NCI-H748 treated with DMSO at 0.1 percent for 48 hours (cell line): ENCODE data around the gene TAF7.
"Not testable (repeated sequence)": the region's sequence is repeated elsewhere in the genome, so short reads cannot be mapped to it uniquely, and the experiment has no call there.

ENCODE experiments used
- DNase-seq: peaks from one replicate; lab custom pipeline; 2025; lab: John Stamatoyannopoulos, UW

Gene TAF7

GRCh38 chr5:141338538-141339306, 18.1 kb upstream of the TAF7 start, which contains the start of gene PCDHGA2:
Gene PCDHGA2 (plus strand): TSS chr5:141338760.
- no peak for DNase-seq

DNA sequence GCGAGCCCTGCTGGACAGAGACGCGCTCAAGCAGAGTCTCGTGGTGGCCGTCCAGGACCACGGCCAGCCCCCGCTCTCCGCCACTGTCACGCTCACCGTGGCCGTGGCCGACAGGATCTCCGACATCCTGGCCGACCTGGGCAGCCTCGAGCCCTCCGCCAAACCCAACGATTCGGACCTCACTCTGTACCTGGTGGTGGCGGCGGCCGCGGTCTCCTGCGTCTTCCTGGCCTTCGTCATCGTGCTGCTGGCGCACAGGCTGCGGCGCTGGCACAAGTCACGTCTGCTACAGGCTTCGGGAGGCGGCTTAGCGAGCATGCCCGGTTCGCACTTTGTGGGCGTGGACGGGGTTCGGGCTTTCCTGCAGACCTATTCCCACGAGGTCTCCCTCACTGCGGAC, 12.0 kb upstream of the TAF7 start:
- DNase-seq: not testable (repeated sequence)

GRCh38 chr5:141330299-141331080, 9.9 kb upstream of the TAF7 start, which contains the start of gene PCDHGA1:
Gene PCDHGA1 (plus strand): TSS chr5:141330514.
- DNase-seq: no peak

- no peak for DNase-seq
Observed at GRCh38 chr5:141328231-141328630, 7.6 kb upstream of the TAF7 start.

- DNase-seq: peak; percentile 86
Observed at GRCh38 chr5:141326088-141326854, 5.7 kb upstream of the TAF7 start.

DNA sequence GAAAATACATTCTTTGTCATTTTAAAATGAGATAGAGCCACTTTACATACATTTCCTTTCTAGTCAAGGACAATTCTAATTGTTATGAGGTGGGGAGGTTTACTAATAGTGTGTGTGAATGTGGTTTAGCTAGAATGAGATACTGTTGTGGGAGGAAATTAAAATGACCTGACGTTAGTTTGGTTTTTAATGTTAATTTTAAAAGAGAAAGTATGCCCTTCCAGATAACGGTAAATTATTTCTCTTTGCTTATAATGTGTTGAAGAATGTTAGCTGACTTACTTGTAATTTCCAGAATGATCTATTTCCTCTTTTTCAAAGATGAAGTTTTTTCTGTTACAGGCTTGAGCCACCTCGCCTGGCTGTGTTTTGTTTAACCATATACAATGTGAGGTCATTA, 1.7 kb upstream of the TAF7 start:
- no peak for DNase-seq

DNA sequence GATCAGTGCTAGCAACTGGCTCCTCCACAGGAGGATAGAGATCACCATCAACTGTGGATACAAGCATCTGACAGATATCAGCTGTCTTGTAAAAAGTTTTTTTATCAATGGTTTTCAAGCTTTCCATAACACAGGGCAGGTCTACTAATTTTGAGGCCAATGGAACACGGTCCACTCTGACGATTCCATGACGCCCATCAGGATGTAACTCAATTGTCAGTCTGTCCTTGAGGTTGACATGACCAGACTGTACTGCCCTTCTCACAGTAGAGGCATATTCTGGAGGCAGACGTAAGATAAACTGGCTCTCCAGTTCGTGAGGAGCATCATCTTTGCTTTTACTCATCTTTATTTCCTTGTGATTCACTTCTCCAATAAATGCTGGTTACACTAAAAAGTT, 885 bp downstream of the TAF7 start:
- DNase-seq: no peak

DNA sequence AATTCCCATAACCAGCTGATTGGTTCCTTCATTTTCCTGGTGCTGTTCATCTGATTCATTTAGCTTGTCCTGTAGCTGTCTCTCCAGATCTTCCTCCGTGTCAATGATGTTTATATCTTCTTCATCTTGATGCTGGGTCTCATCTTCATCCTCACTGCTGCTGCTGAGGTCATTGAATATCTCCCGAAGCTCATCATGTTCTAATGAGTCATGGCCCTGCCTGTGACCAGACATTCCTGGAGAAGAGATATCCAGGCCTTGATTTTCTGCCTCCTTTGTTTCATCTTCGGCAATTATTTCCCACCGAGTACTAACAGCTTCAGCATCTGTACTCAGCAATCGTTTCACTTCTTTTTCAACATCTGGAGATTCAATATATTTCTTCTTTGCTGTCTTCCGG, 1.4 kb downstream of the TAF7 start:
- DNase-seq: no peak

DNA sequence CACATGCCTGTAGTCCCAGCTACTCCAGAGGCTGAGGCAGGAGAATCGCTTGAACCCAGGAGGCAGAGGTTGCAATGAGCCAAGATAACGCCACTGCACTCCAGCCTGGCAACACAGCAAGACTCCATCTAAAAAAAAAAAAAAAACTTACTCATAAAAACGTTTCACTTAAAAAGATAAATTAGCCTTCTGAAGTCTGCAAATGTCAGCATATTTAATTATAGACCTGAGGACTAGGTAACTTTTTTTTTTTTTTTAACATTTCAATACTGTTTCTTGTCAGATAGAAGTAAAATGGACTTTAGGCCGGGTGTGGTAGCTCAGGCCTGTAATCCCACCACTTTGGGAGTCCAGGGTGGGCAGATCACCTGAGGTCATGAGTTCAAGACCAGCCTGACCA, 3.6 kb downstream of the TAF7 start:
- DNase-seq: not testable (repeated sequence)

DNA sequence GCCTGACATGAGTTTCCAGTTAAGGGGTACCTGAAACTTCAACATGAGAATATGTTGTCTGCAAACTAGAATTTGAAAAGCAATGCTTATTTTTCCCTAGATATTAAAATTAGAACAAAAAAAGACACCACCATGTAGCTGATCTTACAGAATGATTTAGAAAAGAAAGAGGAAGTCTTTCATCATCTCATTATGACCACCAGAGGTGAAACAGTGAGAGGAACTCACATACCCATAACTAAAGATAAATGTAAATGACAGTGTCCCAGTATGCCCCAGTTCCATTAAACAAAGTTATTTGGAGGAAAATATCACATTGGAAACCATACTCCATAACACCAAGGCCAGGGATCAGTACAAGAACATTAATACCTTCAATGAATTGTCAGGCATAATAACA, 6.9 kb downstream of the TAF7 start:
- no peak for DNase-seq

GRCh38 chr5:141306630-141307029, 14.0 kb downstream of the TAF7 start:
- DNase-seq: no peak

GRCh38 chr5:141303756-141304155, 16.8 kb downstream of the TAF7 start, which contains the start of gene SLC25A2:
Gene SLC25A2 (minus strand): TSS chr5:141304049. CDS start chr5:141303865, 184 bp downstream.
- no peak for DNase-seq

DNA sequence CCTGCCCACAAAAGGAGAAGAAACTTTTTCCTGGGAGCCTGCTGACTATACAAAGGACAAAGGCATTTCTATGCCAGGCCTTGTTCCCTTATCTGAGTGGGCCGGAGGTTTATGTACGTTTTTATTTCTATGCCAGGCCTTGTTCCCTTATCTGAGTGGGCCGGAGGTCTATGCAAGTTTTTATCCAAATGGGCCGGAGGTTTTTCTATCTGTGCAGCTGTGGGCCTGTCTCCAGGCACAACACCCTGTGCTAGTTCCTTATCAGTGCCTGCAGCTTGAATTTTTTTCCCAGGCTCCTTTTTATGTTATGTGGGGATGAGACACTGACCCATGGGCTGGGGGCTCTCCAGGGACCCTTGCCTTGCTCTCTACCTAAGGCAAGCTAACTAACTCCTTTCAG, 22.2 kb downstream of the TAF7 start:
- DNase-seq: no peak

- no peak for DNase-seq
Observed at GRCh38 chr5:141272906-141273305, 47.7 kb downstream of the TAF7 start.

- no peak for DNase-seq
Observed at GRCh38 chr5:141269195-141269594, 51.4 kb downstream of the TAF7 start.
